ENCODE results near the gene BTAF1.
A peak's percentile ranks its signal among the peaks of the same experiment; 100 is the strongest.

Gene BTAF1

GRCh38 chr10:91908337-91909116, 15.0 kb upstream of the BTAF1 start:
- peak overlapping the region; percentile 83 for H3K4me3 ChIP-seq (ENCODE audit: low read depth, low read length)
- no peaks in the 10 kb centered on the region for H3K79me2 ChIP-seq (ENCODE audit: control insufficient read depth, insufficient read depth, low read length, unreplicated experiment)
- no peaks in the 10 kb centered on the region for H3K27me3 ChIP-seq (ENCODE audit: insufficient read depth, low read length)
- H3K4me1 ChIP-seq (ENCODE audit: control insufficient read depth, insufficient read depth, low read length, unreplicated experiment) = no peaks in the 10 kb centered on the region
- no peak overlapping the region for H3K27ac ChIP-seq (ENCODE audit: low read depth, low read length)
- H2AFZ ChIP-seq (ENCODE audit: low read length, unreplicated experiment) = peak overlapping the region; percentile 89
- H3K36me3 ChIP-seq (ENCODE audit: insufficient read depth, low read length) = no peaks in the 10 kb centered on the region

GRCh38 chr10:91909117-91909677, 14.4 kb upstream of the BTAF1 start, which contains the start of gene FGFBP3:
FGFBP3 (minus strand) TSS chr10:91909486; CDS start chr10:91908969, 517 bp downstream.
- peak within 1 kb of the TSS; percentile 89 for H2AFZ ChIP-seq (ENCODE audit: low read length, unreplicated experiment)
- H3K36me3 ChIP-seq (ENCODE audit: insufficient read depth, low read length) = no peaks in the 10 kb centered on the region
- no peak within 1 kb of the TSS for H3K27ac ChIP-seq (ENCODE audit: low read depth, low read length)
- H3K4me3 ChIP-seq (ENCODE audit: low read depth, low read length) = peak within 1 kb of the TSS; percentile 83
- no peaks in the 10 kb centered on the region for H3K27me3 ChIP-seq (ENCODE audit: insufficient read depth, low read length)
- no peaks in the 10 kb centered on the region for H3K4me1 ChIP-seq (ENCODE audit: control insufficient read depth, insufficient read depth, low read length, unreplicated experiment)
- H3K79me2 ChIP-seq (ENCODE audit: control insufficient read depth, insufficient read depth, low read length, unreplicated experiment) = no peaks in the 10 kb centered on the region

- Histone ChIP-seq H3K27ac (ENCODE audit: low read depth, low read length) (no peak overlapping the region), H3K79me2 (ENCODE audit: control insufficient read depth, insufficient read depth, low read length, unreplicated experiment) (no peaks in the 10 kb centered on the region), H3K36me3 (ENCODE audit: insufficient read depth, low read length) (no peaks in the 10 kb centered on the region)
These were observed 13.1 kb upstream of the BTAF1 start for GRCh38 chr10:91910467-91910866.

GRCh38 chr10:91919651-91920050, 3.9 kb upstream of the BTAF1 start:
- Histone ChIP-seq H3K79me2 (ENCODE audit: control insufficient read depth, insufficient read depth, low read length, unreplicated experiment) (peaks cover 9% of the 10 kb centered on the region), H3K27ac (ENCODE audit: low read depth, low read length) (no peak overlapping the region), H3K27me3 (ENCODE audit: insufficient read depth, low read length) (0 out of 2 replicates have a peak, but pooled peaks cover 2% of the 10 kb centered on the region), H3K4me1 (ENCODE audit: control insufficient read depth, insufficient read depth, low read length, unreplicated experiment) (peaks cover 5% of the 10 kb centered on the region), H3K36me3 (ENCODE audit: insufficient read depth, low read length) (no peaks in the 10 kb centered on the region), H3K4me3 (ENCODE audit: low read depth, low read length) (no peak overlapping the region), H2AFZ (ENCODE audit: low read length, unreplicated experiment) (no peak overlapping the region)

More at GRCh38 chr10:91910467-91910866, 13.1 kb upstream of the BTAF1 start:
- no peaks in the 10 kb centered on the region for H3K4me1 ChIP-seq (ENCODE audit: control insufficient read depth, insufficient read depth, low read length, unreplicated experiment)
- no peak overlapping the region for H3K4me3 ChIP-seq (ENCODE audit: low read depth, low read length)
- 0 out of 2 replicates have a peak, but pooled peaks cover 3% of the 10 kb centered on the region for H3K27me3 ChIP-seq (ENCODE audit: insufficient read depth, low read length)
- H2AFZ ChIP-seq (ENCODE audit: low read length, unreplicated experiment) = no peak overlapping the region

- Histone ChIP-seq H2AFZ (ENCODE audit: low read length, unreplicated experiment) (peak overlapping the region; percentile 92), H3K4me1 (ENCODE audit: control insufficient read depth, insufficient read depth, low read length, unreplicated experiment) (peaks cover 10% of the 10 kb centered on the region), H3K79me2 (ENCODE audit: control insufficient read depth, insufficient read depth, low read length, unreplicated experiment) (peaks cover 57% of the 10 kb centered on the region)
These were observed 847 bp downstream of the BTAF1 start for GRCh38 chr10:91924212-91925021.

GRCh38 chr10:91925022-91925320, 1.4 kb downstream of the BTAF1 start:
- H3K27ac ChIP-seq (ENCODE audit: low read depth, low read length) = no peak overlapping the region
- peaks cover 58% of the 10 kb centered on the region for H3K79me2 ChIP-seq (ENCODE audit: control insufficient read depth, insufficient read depth, low read length, unreplicated experiment)
- peak overlapping the region; percentile 90 for H3K4me3 ChIP-seq (ENCODE audit: low read depth, low read length)
- peaks cover 10% of the 10 kb centered on the region for H3K4me1 ChIP-seq (ENCODE audit: control insufficient read depth, insufficient read depth, low read length, unreplicated experiment)
- no peaks in the 10 kb centered on the region for H3K27me3 ChIP-seq (ENCODE audit: insufficient read depth, low read length)
- no peak overlapping the region for H2AFZ ChIP-seq (ENCODE audit: low read length, unreplicated experiment)
- H3K36me3 ChIP-seq (ENCODE audit: insufficient read depth, low read length) = no peaks in the 10 kb centered on the region

More at GRCh38 chr10:91924212-91925021, 847 bp downstream of the BTAF1 start:
- Histone ChIP-seq H3K4me3 (ENCODE audit: low read depth, low read length) (peak overlapping the region; percentile 90), H3K27ac (ENCODE audit: low read depth, low read length) (peak overlapping the region; percentile 83), H3K36me3 (ENCODE audit: insufficient read depth, low read length) (no peaks in the 10 kb centered on the region), H3K27me3 (ENCODE audit: insufficient read depth, low read length) (no peaks in the 10 kb centered on the region)

GRCh38 chr10:91930939-91931338, 7.4 kb downstream of the BTAF1 start:
- Histone ChIP-seq H3K36me3 (ENCODE audit: insufficient read depth, low read length) (peaks cover 4% of the 10 kb centered on the region), H2AFZ (ENCODE audit: low read length, unreplicated experiment) (no peak overlapping the region), H3K79me2 (ENCODE audit: control insufficient read depth, insufficient read depth, low read length, unreplicated experiment) (peaks cover 84% of the 10 kb centered on the region), H3K27ac (ENCODE audit: low read depth, low read length) (no peak overlapping the region), H3K27me3 (ENCODE audit: insufficient read depth, low read length) (no peaks in the 10 kb centered on the region), H3K4me3 (ENCODE audit: low read depth, low read length) (no peak overlapping the region), H3K4me1 (ENCODE audit: control insufficient read depth, insufficient read depth, low read length, unreplicated experiment) (peaks cover 7% of the 10 kb centered on the region)

- no peak overlapping the region for H3K4me3 ChIP-seq (ENCODE audit: low read depth, low read length)
- H3K36me3 ChIP-seq (ENCODE audit: insufficient read depth, low read length) = peaks cover 11% of the 10 kb centered on the region
- H3K79me2 ChIP-seq (ENCODE audit: control insufficient read depth, insufficient read depth, low read length, unreplicated experiment) = peaks cover 80% of the 10 kb centered on the region
- H3K27me3 ChIP-seq (ENCODE audit: insufficient read depth, low read length) = no peaks in the 10 kb centered on the region
- H3K27ac ChIP-seq (ENCODE audit: low read depth, low read length) = no peak overlapping the region
- H3K4me1 ChIP-seq (ENCODE audit: control insufficient read depth, insufficient read depth, low read length, unreplicated experiment) = peaks cover 7% of the 10 kb centered on the region
- no peak overlapping the region for H2AFZ ChIP-seq (ENCODE audit: low read length, unreplicated experiment)
These were observed 8.1 kb downstream of the BTAF1 start for GRCh38 chr10:91931526-91932190.

- peaks cover 17% of the 10 kb centered on the region for H3K36me3 ChIP-seq (ENCODE audit: insufficient read depth, low read length)
These were observed 9.2 kb downstream of the BTAF1 start for GRCh38 chr10:91932737-91933136.

GRCh38 chr10:91935886-91936285, 12.3 kb downstream of the BTAF1 start:
- peaks cover 62% of the 10 kb centered on the region for H3K79me2 ChIP-seq (ENCODE audit: control insufficient read depth, insufficient read depth, low read length, unreplicated experiment)
- no peaks in the 10 kb centered on the region for H3K27me3 ChIP-seq (ENCODE audit: insufficient read depth, low read length)
- H3K36me3 ChIP-seq (ENCODE audit: insufficient read depth, low read length) = peaks cover 18% of the 10 kb centered on the region
- H3K4me3 ChIP-seq (ENCODE audit: low read depth, low read length) = no peak overlapping the region
- H3K4me1 ChIP-seq (ENCODE audit: control insufficient read depth, insufficient read depth, low read length, unreplicated experiment) = no peaks in the 10 kb centered on the region
- H2AFZ ChIP-seq (ENCODE audit: low read length, unreplicated experiment) = no peak overlapping the region
- H3K27ac ChIP-seq (ENCODE audit: low read depth, low read length) = no peak overlapping the region

More at GRCh38 chr10:91932737-91933136, 9.2 kb downstream of the BTAF1 start:
- Histone ChIP-seq H2AFZ (ENCODE audit: low read length, unreplicated experiment) (no peak overlapping the region), H3K27ac (ENCODE audit: low read depth, low read length) (no peak overlapping the region), H3K79me2 (ENCODE audit: control insufficient read depth, insufficient read depth, low read length, unreplicated experiment) (peaks cover 73% of the 10 kb centered on the region), H3K4me1 (ENCODE audit: control insufficient read depth, insufficient read depth, low read length, unreplicated experiment) (peaks cover 7% of the 10 kb centered on the region), H3K27me3 (ENCODE audit: insufficient read depth, low read length) (no peaks in the 10 kb centered on the region), H3K4me3 (ENCODE audit: low read depth, low read length) (no peak overlapping the region)

Data from ACC112 (cell line).